ENCODE data around the gene CRIP2.

Gene CRIP2

DNA sequence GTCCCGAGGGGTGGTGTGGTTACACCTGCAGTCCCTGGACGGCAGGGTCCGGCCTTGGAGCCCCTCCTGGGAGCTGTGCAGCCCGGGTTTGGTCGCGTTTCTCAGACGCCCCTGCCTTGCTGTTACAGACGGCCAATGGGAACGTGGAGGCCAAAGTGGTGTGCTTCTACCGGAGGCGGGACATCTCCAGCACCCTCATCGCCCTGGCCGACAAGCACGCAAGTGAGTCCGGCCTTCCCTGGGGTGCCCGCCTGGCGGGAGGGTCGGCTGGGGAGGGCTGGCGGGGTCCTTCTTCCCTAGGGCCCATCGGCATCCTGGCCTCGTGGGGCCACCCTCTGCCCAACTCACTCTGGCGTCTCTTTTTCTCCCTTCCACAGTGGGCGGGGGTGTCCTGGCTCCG lies 29.3 kb upstream of the CRIP2 start:
- no peak for DNase-seq

- no peak for DNase-seq
These were observed 28.4 kb upstream of the CRIP2 start for GRCh38 chr14:105445901-105446845.

DNA sequence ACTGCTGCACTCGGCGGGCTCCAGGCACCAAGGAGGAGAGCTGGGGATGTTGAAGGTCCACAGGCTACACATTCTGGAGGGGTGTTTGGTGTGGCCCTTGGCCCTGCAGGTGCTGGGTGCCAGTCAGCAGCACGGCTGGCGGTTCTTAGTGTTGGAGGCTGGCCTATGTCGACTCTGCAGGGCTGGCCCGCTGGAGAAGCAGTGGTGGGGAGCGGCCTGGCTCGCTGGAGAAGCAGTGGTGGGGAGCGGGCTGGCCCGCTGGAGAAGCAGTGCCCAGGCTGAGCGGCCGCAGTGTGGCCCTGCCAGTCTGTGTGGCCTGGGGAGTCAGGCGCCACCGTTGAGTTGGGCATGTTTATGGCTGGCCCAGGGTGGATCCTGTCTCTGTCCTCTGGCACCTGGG lies 27.6 kb upstream of the CRIP2 start:
- no peak for DNase-seq

DNA sequence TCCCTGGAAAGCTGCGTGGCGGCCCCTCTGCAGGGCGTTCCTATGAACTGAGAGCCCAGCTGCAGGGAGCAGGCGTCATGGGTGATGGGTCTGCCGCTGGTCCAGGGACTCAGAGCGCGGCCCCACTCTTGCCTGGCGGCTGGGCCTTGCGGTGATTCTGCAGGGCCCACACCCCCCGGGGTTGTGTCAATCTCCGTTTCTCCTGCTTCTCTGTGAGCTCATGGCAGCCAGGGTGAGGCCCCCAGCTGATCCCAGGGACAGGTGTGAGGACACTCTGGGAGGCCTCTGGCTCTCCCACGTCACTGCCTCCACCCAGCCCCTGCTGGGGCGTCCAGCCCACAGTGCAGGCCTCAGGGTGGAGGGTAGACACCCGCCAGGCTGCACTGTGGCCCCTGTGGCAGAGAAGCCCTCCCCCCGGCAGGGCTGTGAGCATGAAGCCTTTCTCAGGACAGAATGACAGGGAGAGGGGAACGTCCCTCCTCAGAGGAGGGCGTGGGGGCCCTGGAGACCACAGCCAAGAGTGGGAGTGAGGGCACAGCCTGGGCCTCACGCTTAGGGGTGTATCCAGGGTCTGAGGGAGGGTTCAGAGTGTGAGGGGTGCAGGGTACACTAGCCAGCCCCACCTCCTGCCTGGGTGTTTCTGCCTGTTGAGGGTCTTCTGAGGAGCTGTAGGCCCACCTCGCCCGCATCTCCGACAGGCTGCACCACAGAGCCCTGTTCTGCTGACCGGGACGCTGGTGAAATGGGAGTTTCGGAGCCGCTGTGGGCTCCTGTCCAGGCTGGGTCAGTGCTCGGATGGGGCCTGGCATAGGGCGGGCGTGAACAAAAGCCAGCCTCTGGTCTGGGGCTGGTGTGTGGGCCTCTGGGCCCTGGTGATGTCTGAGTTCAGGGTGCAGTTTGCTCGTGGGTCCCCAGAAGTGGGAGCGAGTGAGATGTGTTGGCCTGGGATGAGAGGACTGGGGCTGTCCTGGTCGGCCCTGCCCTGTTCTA lies 26.7 kb upstream of the CRIP2 start:
- no peak for DNase-seq

GRCh38 chr14:105448706-105449111 lies 25.9 kb upstream of the CRIP2 start:
- peak; percentile 83 for DNase-seq

DNA sequence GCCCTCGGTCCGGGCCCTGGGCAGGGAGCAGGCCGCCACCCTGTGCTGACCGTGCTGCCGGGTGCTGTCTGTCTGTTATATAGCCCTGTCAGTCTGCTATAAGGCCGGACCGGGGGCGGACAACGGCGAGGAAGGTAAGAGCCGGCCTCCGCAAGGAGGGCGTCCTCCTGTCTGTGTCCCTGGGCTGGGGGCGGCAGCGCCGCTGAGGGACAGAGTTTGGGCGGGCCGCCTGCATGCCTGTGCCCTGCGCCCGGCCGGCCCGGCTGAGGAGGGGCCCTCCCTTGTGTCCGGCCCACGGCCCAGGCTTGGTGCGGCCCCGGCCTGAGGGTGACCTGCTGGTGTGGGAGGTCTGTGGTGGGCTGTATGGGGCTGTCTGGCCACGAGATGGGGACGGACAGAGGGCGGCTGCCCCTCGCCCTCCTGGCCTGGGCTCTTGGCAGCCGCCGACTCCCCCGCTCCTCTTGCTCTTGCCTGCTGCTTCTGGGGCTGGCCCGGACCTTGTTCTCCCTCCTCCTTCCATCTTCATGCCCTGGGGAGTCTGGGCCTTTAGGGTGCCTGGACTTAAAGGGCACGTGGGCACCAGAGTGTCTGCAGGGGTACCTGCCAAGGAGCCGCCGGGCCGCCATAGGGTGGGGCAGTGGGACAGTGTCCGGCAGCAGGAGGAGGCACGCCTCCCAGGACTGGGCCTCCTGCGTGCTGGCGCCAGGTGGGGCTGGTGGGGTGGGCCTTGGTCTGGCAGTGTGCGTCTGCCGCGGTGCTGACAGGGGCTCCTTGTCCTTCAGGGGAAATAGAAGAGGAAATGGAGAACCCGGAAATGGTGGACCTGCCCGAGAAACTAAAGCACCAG lies 25.1 kb upstream of the CRIP2 start:
- DNase-seq, result no peak

- no peak for DNase-seq
These were observed 24.5 kb upstream of the CRIP2 start for GRCh38 chr14:105450123-105450505.

DNA sequence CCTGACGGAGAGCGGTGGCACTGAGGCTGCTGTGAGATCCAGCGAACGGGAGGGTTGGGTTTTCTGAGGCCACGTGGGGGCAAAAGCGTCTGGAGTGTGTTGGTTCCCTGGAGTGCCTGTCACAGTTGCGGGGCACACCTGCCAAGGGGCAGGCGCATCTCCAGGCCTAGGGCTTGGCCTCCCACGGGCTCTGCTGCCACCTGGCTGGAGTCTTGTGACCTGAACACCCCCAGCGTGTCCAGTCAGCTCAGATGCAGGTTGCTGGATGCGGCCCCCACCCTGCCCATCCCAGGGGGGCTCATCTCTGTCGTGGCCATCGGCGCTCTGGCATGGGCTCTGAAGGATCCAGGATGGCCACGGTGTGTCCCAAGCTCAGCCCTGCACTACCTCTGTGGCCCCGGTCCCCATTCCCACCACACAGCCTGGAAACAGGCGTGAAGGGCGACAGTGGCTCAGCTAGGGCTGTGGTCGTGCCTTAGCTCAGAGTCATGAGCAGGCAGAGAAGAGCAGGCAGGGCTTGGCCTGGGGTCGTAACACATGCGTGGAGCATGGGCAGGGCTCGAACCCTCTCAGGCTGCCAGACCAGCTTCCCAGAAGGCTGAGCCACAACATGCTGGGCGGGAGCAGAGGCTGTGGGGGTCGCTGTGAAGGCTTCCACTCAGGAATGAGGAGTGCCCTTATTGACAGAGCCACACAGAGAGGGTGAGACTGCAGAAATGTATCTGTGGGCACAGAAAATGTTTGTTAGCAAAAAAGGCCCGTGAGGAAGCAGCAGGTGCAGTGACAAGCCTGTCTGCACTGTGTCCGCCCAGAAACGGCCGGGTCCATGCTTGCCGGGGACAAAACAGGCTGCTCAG lies 23.5 kb upstream of the CRIP2 start:
- DNase-seq, result no peak

- DNase-seq, result no peak
These were observed 21.7 kb upstream of the CRIP2 start for GRCh38 chr14:105452963-105453362.

- no peak for DNase-seq
These were observed 20.8 kb upstream of the CRIP2 start for GRCh38 chr14:105453847-105454246.

- DNase-seq, result no peak
These were observed 19.5 kb upstream of the CRIP2 start for GRCh38 chr14:105455086-105455640.

GRCh38 chr14:105455766-105456660 lies 18.6 kb upstream of the CRIP2 start:
- DNase-seq, result no peak

DNA sequence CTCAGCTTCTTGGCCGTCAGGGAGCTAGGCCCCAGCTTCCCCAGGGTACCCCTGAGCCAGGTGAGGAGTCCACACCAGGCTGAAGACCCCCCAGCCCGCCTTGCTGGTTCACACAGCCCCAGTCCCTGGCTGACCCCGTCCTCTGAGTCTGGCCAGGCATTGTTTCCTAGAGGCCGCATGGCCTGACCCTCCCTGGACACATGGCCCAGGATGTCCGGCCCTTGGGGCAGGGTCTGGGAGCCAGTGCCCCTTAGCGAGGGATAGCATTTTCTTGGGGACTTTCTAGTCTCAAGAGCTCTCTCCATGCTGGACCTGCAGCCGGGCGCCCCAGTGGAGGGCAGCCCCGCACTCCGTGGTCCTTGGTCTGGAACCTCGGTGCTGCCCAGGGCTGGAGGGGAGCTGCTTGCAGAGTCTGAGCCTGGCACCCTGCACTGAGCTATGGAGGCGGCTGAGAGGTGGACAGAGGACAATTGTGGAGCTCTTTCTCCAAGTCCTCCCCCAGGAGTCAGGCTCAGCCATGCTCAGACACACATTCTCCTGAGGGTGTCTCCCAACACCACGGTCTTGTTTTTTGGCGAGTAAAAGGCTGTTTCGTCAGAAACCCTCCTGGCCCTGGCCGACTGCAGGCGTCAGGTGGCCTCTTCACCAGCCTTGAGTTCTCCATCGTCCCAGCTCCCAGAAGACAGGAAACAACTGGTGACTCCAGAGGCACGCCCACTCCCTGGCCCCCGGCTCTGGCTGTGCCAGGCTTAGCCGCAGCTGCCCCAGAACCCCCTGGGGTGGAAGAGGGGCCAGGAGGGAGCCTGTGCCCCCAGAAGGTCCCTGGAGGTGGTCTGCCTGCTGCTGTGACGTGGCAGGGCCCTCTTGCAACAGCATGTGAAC lies 17.6 kb upstream of the CRIP2 start:
- DNase-seq, result no peak

GRCh38 chr14:105458010-105458409 lies 16.6 kb upstream of the CRIP2 start:
- DNase-seq, result no peak

DNA sequence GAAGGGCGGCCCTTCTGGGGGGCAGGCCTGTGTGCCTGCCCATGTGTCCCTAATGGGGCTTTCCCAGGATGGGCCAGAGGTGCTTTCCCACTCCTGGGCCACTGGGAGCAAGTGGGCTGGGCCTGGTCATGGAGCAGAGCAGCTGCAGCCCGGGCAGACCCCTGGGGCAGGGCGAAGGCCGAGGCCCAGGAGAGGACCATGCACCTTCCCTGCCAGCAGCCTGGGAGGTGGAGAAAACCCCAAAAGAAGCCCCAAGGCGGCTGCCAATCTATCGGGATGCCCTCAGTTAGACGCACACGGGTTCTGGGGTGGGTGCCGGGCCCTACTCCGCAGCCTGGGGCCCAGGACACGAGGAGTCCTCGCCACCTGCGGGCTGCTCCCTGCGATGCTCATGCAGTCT lies 16.1 kb upstream of the CRIP2 start:
- DNase-seq, result no peak

- no peak for DNase-seq
These were observed 14.5 kb upstream of the CRIP2 start for GRCh38 chr14:105460116-105460515.

- no peak for DNase-seq
These were observed 14.0 kb upstream of the CRIP2 start for GRCh38 chr14:105460616-105461015.

GRCh38 chr14:105461903-105462302 lies 12.7 kb upstream of the CRIP2 start:
- no peak for DNase-seq

DNA sequence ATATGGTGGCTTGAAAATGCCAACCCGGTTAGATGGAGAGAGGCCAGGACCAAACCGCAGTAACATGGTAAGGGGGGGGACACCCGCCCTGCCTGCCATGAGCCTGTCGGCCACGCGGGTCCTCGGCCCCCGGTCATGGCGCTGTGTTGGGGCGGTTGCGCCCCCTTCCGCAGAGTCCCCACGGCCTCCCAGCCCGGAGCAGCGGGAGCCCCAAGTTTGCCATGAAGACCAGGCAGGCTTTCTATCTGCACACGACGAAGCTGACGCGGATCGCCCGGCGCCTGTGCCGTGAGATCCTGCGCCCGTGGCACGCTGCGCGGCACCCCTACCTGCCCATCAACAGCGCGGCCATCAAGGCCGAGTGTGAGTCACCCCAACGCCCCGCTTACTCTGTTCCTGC lies 10.1 kb upstream of the CRIP2 start:
- no peak for DNase-seq

Measured in eye (tissue), 1 donor.